HepG2 (cell line): ENCODE results near the gene GRIN2C. TPM values are rescaled to one million over a fixed set of nuclear protein-coding genes. Genes with fewer than 3 reads are reported as not detected.

ENCODE experiments used
- ATAC-seq: fragments of 200-7000 bp; cut with Tn5 transposase; 3 replicates; pipeline ENCODE4 v1.9.1; 2020; ENCODE audit warnings: mild to moderate bottlenecking, moderate library complexity
- BruUV-seq: library from RNA; stranded (reverse); fragments of 400-500 nt; replicated peaks from 2 replicates; lab custom pipeline; 2021; lab: Mats Ljungman, UMichigan
- CTCF ChIA-PET: fragments of 300-600 bp; formaldehyde crosslinking; extraction: SDS; loops from one replicate; lab custom pipeline; 2021; ENCODE audit warnings: low total read pairs, inconsistent platforms, low intra/inter-chr PET ratio; lab: Yijun Ruan, JAX
- POLR2A ChIA-PET: fragments of 350-600 bp; sonication (Branson Sonifier 250); formaldehyde crosslinking; loops from one replicate; lab custom pipeline; 2020; ENCODE audit warnings: antibody characterized with exemption, inconsistent platforms; lab: Yijun Ruan, JAX
- DNase-seq: peaks from one replicate; pipeline ENCODE4 v3.0.0-alpha.2; 2015; ENCODE audit warnings: low spot score
- FAIRE-seq: peaks from 3 replicates; lab custom pipeline; 2011; peaks lifted over from hg19 to GRCh38; lab: Jason Lieb, UNC
- H2AFZ ChIP-seq: one replicate; pipeline ENCODE4 v1.6.1; 2011; ENCODE audit warnings: low read length, inconsistent platforms
- H3K27ac ChIP-seq: fragments of 300-600 bp; 3 replicates; pipeline ENCODE4 v1.8.0; 2011; ENCODE audit warnings: mixed run types, mild to moderate bottlenecking, mixed read lengths, low read length, inconsistent platforms; ENCODE audit not compliant: insufficient read depth; ENCODE audit errors: extremely low read length
- H3K27me3 ChIP-seq, 2 experiments: fragments of 200-600 bp in 1 of 2; 2 replicates in 1 of 2; 3 replicates in 1 of 2; pipeline versions ENCODE4 v1.6.0 to v1.8.0; 2011; ENCODE audit warnings: low read length in 2 of 2, mild to moderate bottlenecking in 2 of 2, moderate library complexity in 2 of 2, inconsistent platforms in 1 of 2; ENCODE audit not compliant: insufficient read depth in 2 of 2, control insufficient read depth in 1 of 2
- H3K36me3 ChIP-seq, 2 experiments: fragments of 200-600 bp in 1 of 2; replicated peaks in 1 of 2; 2 replicates in 1 of 2; 3 replicates in 1 of 2; pipeline versions ENCODE4 v1.5.1 to v1.8.0; 2011; ENCODE audit warnings: low read length in 2 of 2, inconsistent platforms in 1 of 2; ENCODE audit not compliant: insufficient read depth in 2 of 2, control insufficient read depth in 1 of 2
- H3K4me1 ChIP-seq: 2 replicates; pipeline ENCODE4 v1.5.1; 2012; ENCODE audit warnings: low read length, inconsistent platforms; ENCODE audit not compliant: insufficient read depth
- H3K4me2 ChIP-seq: 2 replicates; pipeline ENCODE4 v1.6.0; 2011; ENCODE audit warnings: low read depth, low read length, inconsistent platforms
- H3K4me3 ChIP-seq, 3 experiments: fragments of 200-600 bp in 1 of 3; sonication (generic), shearing (Covaris generic) in 1 of 3; replicated peaks in 1 of 3; 2 replicates each; pipeline ENCODE4 v1.5.1; 2011 to 2016; ENCODE audit warnings: low read length in 3 of 3, inconsistent platforms in 2 of 3, low read depth in 2 of 3, mild to moderate bottlenecking in 2 of 3, control low read depth in 1 of 3, mixed read lengths in 1 of 3; ENCODE audit not compliant: insufficient read depth in 1 of 3
- H3K79me2 ChIP-seq: one replicate; pipeline ENCODE4 v1.6.1; 2011; ENCODE audit warnings: low read length, inconsistent platforms; ENCODE audit not compliant: insufficient read depth
- H3K9ac ChIP-seq: 2 replicates; pipeline ENCODE4 v1.6.0; 2011; ENCODE audit warnings: mild to moderate bottlenecking, low read depth, low read length, inconsistent platforms; ENCODE audit not compliant: insufficient read depth
- H3K9me3 ChIP-seq: 2 replicates; pipeline ENCODE4 v1.5.1; 2012; ENCODE audit warnings: mild to moderate bottlenecking, low read length
- H4K20me1 ChIP-seq: 2 replicates; pipeline ENCODE4 v1.6.0; 2011; ENCODE audit warnings: inconsistent platforms, mild to moderate bottlenecking, low read length, moderate library complexity; ENCODE audit not compliant: insufficient read depth
- ATF4 ChIP-seq, 2 experiments: fragments of 450-650 bp in 1 of 2; sonication (generic) in 1 of 2; formaldehyde crosslinking; IDR thresholded peaks; 2 replicates each; pipeline versions ENCODE4 v1.5.0 to v1.8.0; 2020 to 2022; ENCODE audit warnings: mild to moderate bottlenecking in 1 of 2, missing genetic modification reagents in 1 of 2
- EZH2 ChIP-seq: conservative IDR thresholded peaks from 2 replicates; pipeline ENCODE4 v1.6.1; 2012; ENCODE audit warnings: mild to moderate bottlenecking, low read depth, low read length, moderate library complexity
- PATZ1 ChIP-seq: sonication (generic); formaldehyde crosslinking; IDR thresholded peaks from 2 replicates; pipeline ENCODE4 v1.4.0; 2020; ENCODE audit warnings: missing genetic modification reagents
- TERF1 ChIP-seq: sonication (generic); formaldehyde crosslinking; IDR thresholded peaks from 2 replicates; pipeline ENCODE4 v1.8.0; 2022; ENCODE audit warnings: mild to moderate bottlenecking, missing genetic modification reagents, moderate library complexity
- ZNF160 ChIP-seq: sonication (generic); formaldehyde crosslinking; IDR thresholded peaks from 2 replicates; pipeline ENCODE4 v1.8.0; 2022; ENCODE audit warnings: mild to moderate bottlenecking, inconsistent platforms, missing genetic modification reagents
- WGBS: methylation state at CpG from one replicate; pipeline ENCODE4 v1.1.6; 2017; ENCODE audit warnings: low lambda C conversion rate; 5-methylcytosine and 5-hydroxymethylcytosine counted together
- in situ Hi-C: cut with HindIII; loops from 2 replicates; pipeline ENCODE4 v1.10.0; 2017; ENCODE audit warnings: low pct_unique_long_range_greater_than_20kb; ENCODE audit not compliant: extremely low pct_ligation_motif_present
- intact Hi-C: fragments of 100-400 bp; cut with micrococcal nuclease; formaldehyde crosslinking; loops from one replicate; pipeline ENCODE4 v1.10.0; 2022; ENCODE audit not compliant: unreplicated experiment
- polyA plus RNA-seq, 8 experiments: library from polyadenylated mRNA; depleted of rRNA in 3 of 8; stranded (reverse) in 7 of 8; unstranded in 1 of 8; fragments of >200 nt; fragmentation: Illumina TruSeq in 4 of 8; extraction: Trizol in 4 of 8; gene quantifications; 2 replicates each; pipeline versions ENCODE4 v1.2.1 to v1.2.3, GENCODE V29; 2011 to 2016; ENCODE audit warnings: low read depth in 4 of 8, missing spikeins in 1 of 8, mixed read lengths in 1 of 8; ENCODE audit not compliant: insufficient read depth in 1 of 8
- total RNA-seq, 5 experiments: library from RNA; depleted of rRNA; stranded (reverse); fragments of >200 nt; fragmentation: Illumina TruSeq; extraction: Trizol; gene quantifications; 2 replicates each; pipeline ENCODE4 v1.2.3, GENCODE V29; 2016; ENCODE audit warnings: low read depth in 1 of 5

Gene GRIN2C
- total and polyA plus RNA-seq, 2 of the 13 experiments (the other 11 are each of a cell fraction or from before 2014, with no cell fraction given): 0.03 to 0.11 TPM

GRCh38 chr17:74858672-74859458 lies 820 bp downstream of the GRIN2C start:
- POLR2A ChIA-PET: interaction anchor here (1.5 kb wide), 2 partner anchors 11 to 14 kb away, joined by 3 to 5 read pairs; partner anchors contain the start of gene FDXR
- no peak for FAIRE-seq
- 46% methylated on average over 12 of the region's 12 CpGs for WGBS
- in situ Hi-C loops: no loop called here
- Histone ChIP-seq H4K20me1 (no peaks in the 10 kb centered on the region; the same call in 1 of the 2 replicates), H3K9me3 (no peaks in the 10 kb centered on the region), H3K27ac (no peak overlapping the region), H3K36me3 (peaks cover 0 to 1% of the 10 kb centered on the region in 2 experiments; a peak in 3 of 5 replicates), H3K4me2 (no peak overlapping the region; the same call in 1 of the 2 replicates), H3K4me3 (no peak overlapping the region; a peak in 1 of 6 replicates), H2AFZ (no peak overlapping the region), H3K27me3 (peaks cover 24 to 66% of the 10 kb centered on the region in 2 experiments), H3K79me2 (no peaks in the 10 kb centered on the region), H3K4me1 (peaks cover 33% of the 10 kb centered on the region), H3K9ac (no peak overlapping the region)
- DNase-seq: no peak
- no peak for TF ChIP-seq ZNF160
- TF ChIP-seq TERF1 (CRISPR knock-in tag): no peak
- no peak for TF ChIP-seq ATF4 (CRISPR knock-in tag; IDR thresholded peaks at IDR 0.05)
- TF ChIP-seq PATZ1 (CRISPR knock-in tag): 0 out of 2 replicates have a peak, but pooled peaks have one; percentile 4
- TF ChIP-seq EZH2: peak; percentile 67; the same call in 1 of the 2 replicates
- CTCF ChIA-PET: interaction anchor here (2.3 kb wide), 1 partner anchor 67 kb away, joined by 13 read pairs; no protein-coding TSS in a partner anchor
- intact Hi-C loops: no loop called here
- BruUV-seq: no TSS peak
- ATAC-seq: no peak
